IMR-90 (cell line): ENCODE measurements around the gene ACTMAP. TPM values are rescaled to one million over a fixed set of nuclear protein-coding genes. Genes with fewer than 3 reads are reported as not detected.

Source experiments
- ATAC-seq: fragments of 200-7000 bp; cut with Tn5 transposase; 2 replicates; pipeline ENCODE4 v1.9.1; 2020; ENCODE audit warnings: low read depth, mild to moderate bottlenecking, moderate library complexity
- BruUV-seq: library from RNA; stranded (reverse); fragments of 400-500 nt; replicated peaks from 2 replicates; lab custom pipeline; 2021; lab: Mats Ljungman, UMichigan
- CTCF ChIA-PET: fragments of 300-600 bp; formaldehyde crosslinking; extraction: SDS; loops from one replicate; lab custom pipeline; 2021; ENCODE audit warnings: antibody characterized with exemption; lab: Yijun Ruan, JAX
- POLR2A ChIA-PET: fragments of 300-600 bp; sonication (Branson Sonifier 250); formaldehyde crosslinking; loops from one replicate; lab custom pipeline; 2022; ENCODE audit warnings: antibody characterized with exemption; ENCODE audit not compliant: unreplicated experiment; lab: Charles Lee
- DNase-seq: peaks from one replicate; pipeline ENCODE4 v3.0.0; 2013
- H2AFZ ChIP-seq: replicated peaks from 2 replicates; pipeline ENCODE3; 2013; ENCODE audit warnings: low read length, mild to moderate bottlenecking; ENCODE audit not compliant: poor library complexity
- H2AK5ac ChIP-seq: 2 replicates; pipeline ENCODE4 v1.6.1; 2013; ENCODE audit warnings: low read depth, low read length, inconsistent platforms
- H2AK9ac ChIP-seq: replicated peaks from 2 replicates; pipeline ENCODE3; 2013; ENCODE audit warnings: mild to moderate bottlenecking, low read depth, low read length, moderate library complexity; ENCODE audit not compliant: poor library complexity
- H2BK120ac ChIP-seq: 2 replicates; pipeline ENCODE4 v1.6.1; 2013; ENCODE audit warnings: low read depth, low read length, inconsistent platforms
- H2BK15ac ChIP-seq: 3 replicates; pipeline ENCODE4 v1.6.1; 2013; ENCODE audit warnings: low read depth, low read length, inconsistent platforms
- H2BK20ac ChIP-seq: 2 replicates; pipeline ENCODE4 v1.6.1; 2013; ENCODE audit warnings: low read depth, mild to moderate bottlenecking, inconsistent platforms, low read length, moderate library complexity
- H2BK5ac ChIP-seq: 2 replicates; pipeline ENCODE4 v1.6.1; 2013; ENCODE audit warnings: mild to moderate bottlenecking, low read depth, low read length, inconsistent platforms; ENCODE audit not compliant: poor library complexity, severe bottlenecking
- H3K14ac ChIP-seq: replicated peaks from 2 replicates; pipeline ENCODE4 v1.6.1; 2013; ENCODE audit warnings: low read depth, low read length, inconsistent platforms
- H3K18ac ChIP-seq: 2 replicates; pipeline ENCODE4 v1.6.1; 2013; ENCODE audit warnings: low read depth, low read length, control low read depth
- H3K23ac ChIP-seq: 2 replicates; pipeline ENCODE4 v1.6.1; 2013; ENCODE audit warnings: low read depth, low read length, inconsistent platforms
- H3K27ac ChIP-seq: 2 replicates; pipeline ENCODE4 v1.5.1; 2013; ENCODE audit warnings: mild to moderate bottlenecking, control low read depth, low read length; ENCODE audit not compliant: insufficient read depth
- H3K27me3 ChIP-seq: 2 replicates; pipeline ENCODE4 v1.6.1; 2013; ENCODE audit warnings: low read length; ENCODE audit not compliant: control insufficient read depth, insufficient read depth
- H3K36me3 ChIP-seq: 2 replicates; pipeline ENCODE4 v1.6.1; 2013; ENCODE audit warnings: low read length, mixed read lengths; ENCODE audit not compliant: control insufficient read depth, insufficient read depth
- H3K4ac ChIP-seq: 2 replicates; pipeline ENCODE4 v1.6.1; 2013; ENCODE audit warnings: low read depth, low read length, inconsistent platforms
- H3K4me1 ChIP-seq: 2 replicates; pipeline ENCODE4 v1.6.1; 2013; ENCODE audit warnings: low read length, mixed read lengths; ENCODE audit not compliant: control insufficient read depth, insufficient read depth
- H3K4me2 ChIP-seq: 2 replicates; pipeline ENCODE4 v1.6.1; 2013; ENCODE audit warnings: low read depth, mild to moderate bottlenecking, control low read depth, low read length, moderate library complexity
- H3K4me3 ChIP-seq: 2 replicates; pipeline ENCODE4 v1.5.1; 2013; ENCODE audit warnings: low read depth, mild to moderate bottlenecking, control low read depth, low read length, moderate library complexity; ENCODE audit not compliant: insufficient read depth
- H3K56ac ChIP-seq: 2 replicates; pipeline ENCODE4 v1.6.1; 2013; ENCODE audit warnings: low read length, inconsistent platforms; ENCODE audit not compliant: insufficient read depth; ENCODE audit errors: extremely low read depth
- H3K79me1 ChIP-seq, 2 experiments: 2 replicates each; pipeline ENCODE4 v1.6.1; 2013; ENCODE audit warnings: low read length in 2 of 2, inconsistent platforms in 1 of 2, low read depth in 1 of 2
- H3K9ac ChIP-seq: 2 replicates; pipeline ENCODE4 v1.6.1; 2013; ENCODE audit warnings: low read depth, low read length, control low read depth
- H3K9me1 ChIP-seq: 2 replicates; pipeline ENCODE4 v1.6.1; 2013; ENCODE audit warnings: low read length, inconsistent platforms; ENCODE audit not compliant: insufficient read depth
- H3K9me3 ChIP-seq: 2 replicates; pipeline ENCODE4 v1.6.1; 2013; ENCODE audit warnings: low read length; ENCODE audit not compliant: control insufficient read depth, insufficient read depth
- H4K20me1 ChIP-seq: 2 replicates; pipeline ENCODE4 v1.6.1; 2013; ENCODE audit warnings: low read length, inconsistent platforms; ENCODE audit not compliant: insufficient read depth
- H4K5ac ChIP-seq: 2 replicates; pipeline ENCODE4 v1.6.1; 2013; ENCODE audit warnings: mild to moderate bottlenecking, low read depth, low read length, control low read depth
- H4K8ac ChIP-seq, 2 experiments: 2 replicates each; pipeline ENCODE4 v1.6.1; 2013; ENCODE audit warnings: low read depth in 2 of 2, low read length in 2 of 2, control low read depth in 1 of 2, inconsistent platforms in 1 of 2
- H4K91ac ChIP-seq: 2 replicates; pipeline ENCODE4 v1.6.1; 2013; ENCODE audit warnings: low read depth, low read length, inconsistent platforms; ENCODE audit not compliant: insufficient read depth
- CEBPB ChIP-seq: IDR thresholded peaks from 2 replicates; pipeline ENCODE4 v1.6.1; 2012; ENCODE audit warnings: low read depth, low read length, improper control_type of control experiment
- MAFK ChIP-seq: IDR thresholded peaks from 2 replicates; pipeline ENCODE4 v1.6.1; 2012; ENCODE audit warnings: low read depth, low read length, improper control_type of control experiment
- RAD21 ChIP-seq: IDR thresholded peaks from 2 replicates; pipeline ENCODE4 v1.6.1; 2012; ENCODE audit warnings: low read length, improper control_type of control experiment
- RFX5 ChIP-seq: IDR thresholded peaks from 2 replicates; pipeline ENCODE4 v1.8.0; 2012; ENCODE audit warnings: low read depth, mild to moderate bottlenecking, low read length, moderate library complexity
- SMC3 ChIP-seq: fragments of 150-350 bp; IDR thresholded peaks from 2 replicates; pipeline ENCODE4 v1.6.1; 2016; ENCODE audit warnings: low read depth, mild to moderate bottlenecking, antibody characterized with exemption, low read length, moderate library complexity
- WGBS, 2 experiments: methylation state at CpG; one replicate each; pipeline versions ENCODE4 v1.1.5 to v1.1.7; 2013; ENCODE audit warnings: missing lambda C conversion rate in 2 of 2; ENCODE audit not compliant: insufficient read length in 1 of 2; ENCODE audit errors: extremely low coverage in 2 of 2; 5-methylcytosine and 5-hydroxymethylcytosine counted together
- dilution Hi-C: fragments of 300-500 bp; cut with HindIII; formaldehyde crosslinking; loops from one replicate; pipeline ENCODE4 v1.14.3; 2018; ENCODE audit warnings: low sequenced_read_pairs; ENCODE audit not compliant: unreplicated experiment
- in situ Hi-C: fragments of 300-500 bp; cut with MboI; formaldehyde crosslinking; loops from 3 replicates; pipeline ENCODE4 v1.14.3; 2019; ENCODE audit warnings: low sequenced_read_pairs, inconsistent platforms, mixed read lengths
- intact Hi-C: fragments of 100-400 bp; cut with micrococcal nuclease; formaldehyde crosslinking; loops from 2 replicates; pipeline ENCODE4 v1.10.0; 2022
- polyA plus RNA-seq, 3 experiments: library from polyadenylated mRNA; depleted of rRNA; stranded (reverse); fragments of >200 nt; gene quantifications; 2 replicates each; pipeline ENCODE4 v1.2.3, GENCODE V29; 2012; ENCODE audit warnings: low replicate concordance in 1 of 3
- total RNA-seq: library from RNA; depleted of rRNA; stranded (reverse); fragments of >200 nt; gene quantifications from 2 replicates; pipeline ENCODE4 v1.2.3, GENCODE V29; 2012

ACTMAP gene
- total and polyA plus RNA-seq, 2 of the 4 experiments (the other 2 are of a cell fraction): 0.54 to 5.4 TPM

DNA sequence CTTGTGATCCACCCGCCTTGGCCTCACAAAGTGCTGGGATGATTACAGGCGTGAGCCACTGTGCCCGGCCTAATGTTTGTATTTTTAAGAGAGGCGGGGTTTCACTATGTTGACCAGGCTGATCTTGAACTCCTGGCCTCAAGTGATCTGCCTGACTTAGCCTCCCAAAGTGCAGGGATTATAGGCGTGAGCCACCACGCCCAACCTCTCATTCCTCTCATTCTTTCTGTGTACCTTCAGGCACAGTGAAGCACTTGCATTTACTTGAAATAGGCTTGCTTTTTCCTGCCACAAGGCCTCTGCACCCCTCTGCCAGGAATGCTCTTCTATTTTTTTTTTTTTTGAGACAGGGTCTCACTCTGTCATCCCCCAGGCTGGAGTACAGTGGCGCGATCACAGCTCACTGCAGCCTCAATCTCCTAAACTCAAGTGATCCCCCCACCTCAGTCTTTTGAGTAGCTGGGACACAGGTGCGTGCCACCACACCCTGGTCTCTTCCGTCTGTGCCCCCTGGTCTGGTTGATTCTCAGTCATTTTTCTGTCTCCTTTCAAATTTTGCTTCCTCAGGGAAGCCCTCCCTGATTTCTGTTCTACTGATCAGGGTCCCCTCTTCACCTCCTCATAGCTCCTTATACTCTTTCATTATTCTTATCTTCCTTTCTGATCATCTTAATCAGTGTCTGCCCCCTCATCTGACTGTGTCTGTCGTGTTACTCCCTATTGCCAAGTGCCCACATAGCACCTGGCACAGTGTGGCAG, 15.1 kb downstream of the ACTMAP start:
- no peak for DNase-seq
- dilution Hi-C loops (no loop called here), intact Hi-C loops (no loop called here), in situ Hi-C loops (no loop called here)
- H4K91ac ChIP-seq: no peak overlapping the region
- H3K18ac ChIP-seq: no peak overlapping the region
- H3K79me1 ChIP-seq: peaks cover 0 to 4% of the 10 kb centered on the region in 2 experiments; a peak in 1 of 4 replicates
- H3K4ac ChIP-seq: no peak overlapping the region
- H3K4me3 ChIP-seq: no peak overlapping the region
- H4K8ac ChIP-seq: no peak overlapping the region
- H3K9me1 ChIP-seq: no peaks in the 10 kb centered on the region
- ChIA-PET CTCF (no interaction called here), POLR2A (no interaction called here)
- 94% methylated on average over 6 of the region's 11 CpGs; no CpG with 5 or more reads in 1 of the 2 experiments for WGBS, 2 experiments
- no peaks in the 10 kb centered on the region for H3K27me3 ChIP-seq
- no peak overlapping the region for H3K56ac ChIP-seq
- BruUV-seq: no TSS peak
- no peak overlapping the region for H3K23ac ChIP-seq
- H2BK20ac ChIP-seq: no peak overlapping the region
- no peak overlapping the region for H2BK5ac ChIP-seq
- no peak overlapping the region for H3K4me2 ChIP-seq
- no peak overlapping the region for H3K27ac ChIP-seq
- TF ChIP-seq MAFK: no peak
- TF ChIP-seq SMC3: no peak
- TF ChIP-seq CEBPB: no peak
- no peak for TF ChIP-seq RAD21
- no peak for TF ChIP-seq RFX5
- no peaks in the 10 kb centered on the region for H3K9me3 ChIP-seq
- no peak overlapping the region for H2AK5ac ChIP-seq
- no peak overlapping the region for H2AK9ac ChIP-seq
- H2BK120ac ChIP-seq: no peak overlapping the region
- no peak overlapping the region for H4K5ac ChIP-seq
- peaks cover 66% of the 10 kb centered on the region for H3K36me3 ChIP-seq
- no peaks in the 10 kb centered on the region for H3K4me1 ChIP-seq
- no peak for ATAC-seq
- H3K9ac ChIP-seq: no peak overlapping the region
- no peak overlapping the region for H2BK15ac ChIP-seq
- no peaks in the 10 kb centered on the region for H4K20me1 ChIP-seq
- no peak overlapping the region for H2AFZ ChIP-seq
- H3K14ac ChIP-seq: no peak overlapping the region
